ENCODE results near the gene HNRNPL.

Gene HNRNPL

DNA sequence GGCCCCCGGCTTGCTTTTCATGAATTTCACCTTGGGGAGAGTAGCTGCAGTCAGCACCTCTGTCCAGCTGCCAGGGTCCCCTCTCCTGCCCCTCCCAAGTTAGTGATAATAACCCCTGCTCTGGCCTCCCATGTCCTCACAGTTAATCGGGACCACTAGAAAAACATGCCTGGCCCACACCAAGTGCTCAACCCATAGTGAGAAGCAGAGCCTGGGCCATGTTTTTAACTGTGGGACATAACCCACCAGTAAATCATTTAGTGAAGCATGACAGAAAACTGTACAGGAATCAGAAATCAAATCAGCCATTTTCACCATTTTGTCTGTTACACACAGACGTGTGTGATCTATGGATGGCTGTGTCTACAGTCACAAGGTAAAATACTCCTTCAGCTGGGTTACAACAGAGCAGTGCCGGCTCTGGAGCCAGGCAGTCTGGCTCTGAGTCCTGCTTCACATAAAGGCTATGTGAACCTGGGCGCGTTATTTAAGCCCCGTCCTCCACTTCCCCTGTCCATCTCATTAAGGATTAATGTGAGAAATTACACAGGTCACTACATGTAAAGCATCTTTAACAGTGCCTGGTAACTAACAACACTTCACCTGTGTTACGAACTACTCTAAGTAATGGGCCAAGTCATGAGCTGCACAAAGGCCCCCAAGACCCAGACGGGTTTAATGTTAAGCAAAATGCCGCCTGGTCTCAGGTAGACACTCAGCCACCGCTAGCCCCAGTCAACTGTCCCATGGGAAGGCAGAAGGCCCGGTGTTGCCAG lies 10.6 kb downstream of the HNRNPL start:
- no peak overlapping the region for H2AFZ ChIP-seq (ENCODE audit: low read length)
- TF ChIP-seq EZH2phosphoT487 (IDR thresholded peaks at IDR 0.05; ENCODE audit: borderline replicate concordance) = no peak
- TF ChIP-seq, protein P1, sequence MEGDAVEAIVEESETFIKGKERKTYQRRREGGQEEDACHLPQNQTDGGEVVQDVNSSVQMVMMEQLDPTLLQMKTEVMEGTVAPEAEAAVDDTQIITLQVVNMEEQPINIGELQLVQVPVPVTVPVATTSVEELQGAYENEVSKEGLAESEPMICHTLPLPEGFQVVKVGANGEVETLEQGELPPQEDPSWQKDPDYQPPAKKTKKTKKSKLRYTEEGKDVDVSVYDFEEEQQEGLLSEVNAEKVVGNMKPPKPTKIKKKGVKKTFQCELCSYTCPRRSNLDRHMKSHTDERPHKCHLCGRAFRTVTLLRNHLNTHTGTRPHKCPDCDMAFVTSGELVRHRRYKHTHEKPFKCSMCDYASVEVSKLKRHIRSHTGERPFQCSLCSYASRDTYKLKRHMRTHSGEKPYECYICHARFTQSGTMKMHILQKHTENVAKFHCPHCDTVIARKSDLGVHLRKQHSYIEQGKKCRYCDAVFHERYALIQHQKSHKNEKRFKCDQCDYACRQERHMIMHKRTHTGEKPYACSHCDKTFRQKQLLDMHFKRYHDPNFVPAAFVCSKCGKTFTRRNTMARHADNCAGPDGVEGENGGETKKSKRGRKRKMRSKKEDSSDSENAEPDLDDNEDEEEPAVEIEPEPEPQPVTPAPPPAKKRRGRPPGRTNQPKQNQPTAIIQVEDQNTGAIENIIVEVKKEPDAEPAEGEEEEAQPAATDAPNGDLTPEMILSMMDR (conservative IDR thresholded peaks at IDR 0.05; ENCODE audit: low read length) = no peak
- H3K36me3 ChIP-seq (ENCODE audit: insufficient read depth, low read length) = peaks cover 88% of the 10 kb centered on the region
- H3K9me2 ChIP-seq (replicated peaks; ENCODE audit: low read depth, low read length) = no peaks in the 10 kb centered on the region
- H3K27me3 ChIP-seq (ENCODE audit: insufficient read depth, low read length, poor library complexity, severe bottlenecking) = no peaks in the 10 kb centered on the region
- no peak overlapping the region for H3K4me3 ChIP-seq (ENCODE audit: low read length, poor library complexity, severe bottlenecking)
- no peaks in the 10 kb centered on the region for H3K9me3 ChIP-seq (ENCODE audit: insufficient read depth, low read depth, low read length)
- peaks cover 29% of the 10 kb centered on the region for H3K4me1 ChIP-seq (ENCODE audit: insufficient read depth, low read length, poor library complexity, severe bottlenecking)
- H3K4me2 ChIP-seq (ENCODE audit: low read depth, low read length, poor library complexity, severe bottlenecking) = no peak overlapping the region
- H3F3A ChIP-seq (ENCODE audit: low read depth) = peaks cover 19% of the 10 kb centered on the region
- peaks cover 62% of the 10 kb centered on the region for H4K20me1 ChIP-seq (ENCODE audit: insufficient read depth, low read length, poor library complexity, severe bottlenecking)
- peaks cover 53% of the 10 kb centered on the region for H3K79me2 ChIP-seq (ENCODE audit: insufficient read depth, low read length)
- no peak overlapping the region for H3K9ac ChIP-seq (ENCODE audit: low read depth, low read length, poor library complexity, severe bottlenecking)

DNA sequence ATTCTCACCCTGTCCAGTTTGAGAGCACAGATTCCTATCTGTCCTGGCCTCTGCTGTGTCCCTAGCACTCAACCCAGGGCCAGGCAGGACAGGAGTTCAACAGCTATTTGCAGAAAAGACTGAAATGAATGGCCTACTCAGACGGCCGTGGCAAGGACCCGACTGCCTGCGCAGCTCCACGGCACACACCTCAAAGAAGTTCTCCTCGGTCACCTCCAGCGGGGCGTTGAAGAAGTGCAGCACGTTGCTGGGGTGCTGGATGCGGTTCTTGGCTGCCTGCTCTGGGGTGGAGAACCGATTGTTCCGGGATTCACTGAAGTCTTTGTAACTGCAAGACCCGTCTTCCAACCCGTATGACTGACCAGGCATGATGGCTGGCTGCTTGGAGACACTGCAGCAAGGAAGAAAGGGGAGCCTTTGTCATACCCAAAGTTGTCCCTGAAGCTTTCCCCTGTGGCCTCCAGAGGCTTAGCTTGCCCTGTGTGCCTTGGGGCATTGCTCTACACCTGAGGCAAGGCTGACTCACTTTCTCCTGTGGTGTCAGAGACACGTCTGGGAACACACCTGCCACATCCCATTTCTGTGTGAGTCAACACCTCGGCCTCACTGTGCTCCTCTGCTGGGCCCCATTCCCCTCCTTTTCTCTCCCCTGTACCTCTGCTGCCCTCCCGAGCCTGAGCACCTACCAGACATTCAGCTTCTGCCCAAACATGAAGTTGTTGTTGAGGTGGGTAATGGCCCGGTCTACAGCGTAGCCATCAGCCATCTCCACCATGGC lies 11.4 kb downstream of the HNRNPL start:
- Histone ChIP-seq H3F3A (ENCODE audit: low read depth) (peaks cover 19% of the 10 kb centered on the region), H3K4me3 (ENCODE audit: low read length, poor library complexity, severe bottlenecking) (no peak overlapping the region), H3K9me3 (ENCODE audit: insufficient read depth, low read depth, low read length) (no peaks in the 10 kb centered on the region), H3K79me2 (ENCODE audit: insufficient read depth, low read length) (peaks cover 45% of the 10 kb centered on the region), H3K27me3 (ENCODE audit: insufficient read depth, low read length, poor library complexity, severe bottlenecking) (no peaks in the 10 kb centered on the region), H4K20me1 (ENCODE audit: insufficient read depth, low read length, poor library complexity, severe bottlenecking) (peaks cover 54% of the 10 kb centered on the region), H3K9ac (ENCODE audit: low read depth, low read length, poor library complexity, severe bottlenecking) (no peak overlapping the region), H3K4me1 (ENCODE audit: insufficient read depth, low read length, poor library complexity, severe bottlenecking) (peaks cover 21% of the 10 kb centered on the region), H2AFZ (ENCODE audit: low read length) (no peak overlapping the region), H3K4me2 (ENCODE audit: low read depth, low read length, poor library complexity, severe bottlenecking) (no peak overlapping the region), H3K9me2 (replicated peaks; ENCODE audit: low read depth, low read length) (no peaks in the 10 kb centered on the region), H3K36me3 (ENCODE audit: insufficient read depth, low read length) (peaks cover 80% of the 10 kb centered on the region)
- TF ChIP-seq, protein P1 (conservative IDR thresholded peaks at IDR 0.05; ENCODE audit: low read length) = no peak
- TF ChIP-seq EZH2phosphoT487 (IDR thresholded peaks at IDR 0.05; ENCODE audit: borderline replicate concordance) = no peak

DNA sequence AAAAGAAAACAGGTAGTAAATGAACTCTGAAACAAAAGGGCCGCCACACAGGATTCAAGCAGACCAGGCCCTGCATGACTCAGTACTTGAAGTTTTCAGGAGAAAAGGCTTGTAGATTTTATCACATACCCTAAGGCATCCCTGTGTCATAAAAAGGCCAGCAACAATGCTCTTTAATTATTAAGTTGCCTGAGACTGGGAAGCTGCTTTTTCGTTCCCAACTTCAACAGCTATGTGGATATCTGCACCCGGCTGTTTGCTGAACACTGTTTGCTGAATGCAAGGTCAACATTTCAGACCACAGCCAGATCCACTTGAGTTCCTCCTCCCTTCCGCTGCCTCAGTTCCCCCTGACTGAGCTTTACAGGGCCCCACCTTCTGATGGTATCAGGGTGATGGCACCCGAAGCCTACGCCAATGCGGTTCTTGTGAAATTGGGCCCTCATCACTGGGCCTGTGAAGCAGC lies 12.1 kb downstream of the HNRNPL start:
- no peaks in the 10 kb centered on the region for H3K9me3 ChIP-seq (ENCODE audit: insufficient read depth, low read depth, low read length)
- H3K9ac ChIP-seq (ENCODE audit: low read depth, low read length, poor library complexity, severe bottlenecking) = no peak overlapping the region
- H3K36me3 ChIP-seq (ENCODE audit: insufficient read depth, low read length) = peaks cover 73% of the 10 kb centered on the region
- TF ChIP-seq, protein P1 (conservative IDR thresholded peaks at IDR 0.05; ENCODE audit: low read length) = no peak
- no peak for TF ChIP-seq EZH2phosphoT487 (IDR thresholded peaks at IDR 0.05; ENCODE audit: borderline replicate concordance)
- no peak overlapping the region for H3K4me2 ChIP-seq (ENCODE audit: low read depth, low read length, poor library complexity, severe bottlenecking)
- peaks cover 38% of the 10 kb centered on the region for H3K79me2 ChIP-seq (ENCODE audit: insufficient read depth, low read length)
- H3K27me3 ChIP-seq (ENCODE audit: insufficient read depth, low read length, poor library complexity, severe bottlenecking) = no peaks in the 10 kb centered on the region
- no peak overlapping the region for H3K4me3 ChIP-seq (ENCODE audit: low read length, poor library complexity, severe bottlenecking)
- H3K9me2 ChIP-seq (replicated peaks; ENCODE audit: low read depth, low read length) = no peaks in the 10 kb centered on the region
- peaks cover 19% of the 10 kb centered on the region for H3F3A ChIP-seq (ENCODE audit: low read depth)
- H2AFZ ChIP-seq (ENCODE audit: low read length) = no peak overlapping the region
- H3K4me1 ChIP-seq (ENCODE audit: insufficient read depth, low read length, poor library complexity, severe bottlenecking) = peaks cover 14% of the 10 kb centered on the region
- peaks cover 47% of the 10 kb centered on the region for H4K20me1 ChIP-seq (ENCODE audit: insufficient read depth, low read length, poor library complexity, severe bottlenecking)

Measured in Loucy (cell line).